HG03039 (cell line): Measurements from ENCODE around the gene PAPPA.
A peak's percentile ranks its signal among the peaks of the same experiment; 100 is the strongest.

Experiments used
- ATAC-seq: cut with Tn5 transposase; IDR thresholded peaks from one replicate; pipeline ENCODE4 v1.9.1; 2021; ENCODE audit warnings: mild to moderate bottlenecking, moderate library complexity; ENCODE audit not compliant: unreplicated experiment

PAPPA gene

DNA sequence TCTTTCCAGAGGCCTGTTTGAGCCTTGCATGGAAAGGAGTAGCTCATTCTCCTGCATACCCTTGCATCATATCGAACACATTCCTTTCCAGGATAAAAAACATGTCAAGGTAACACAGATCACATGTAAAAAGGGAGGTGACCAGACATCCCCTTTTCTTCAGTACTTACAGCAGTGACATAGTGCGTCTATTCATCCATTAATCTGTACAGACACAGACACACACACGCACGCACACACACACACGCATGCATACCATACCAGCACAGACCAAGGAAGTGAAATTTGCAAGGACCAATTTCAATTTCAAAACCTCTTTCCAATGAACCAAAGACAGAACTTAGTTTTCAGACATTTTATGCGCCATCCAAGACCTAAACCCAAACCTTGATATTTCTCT is 256.0 kb downstream of the PAPPA start:
- no peak for ATAC-seq

DNA sequence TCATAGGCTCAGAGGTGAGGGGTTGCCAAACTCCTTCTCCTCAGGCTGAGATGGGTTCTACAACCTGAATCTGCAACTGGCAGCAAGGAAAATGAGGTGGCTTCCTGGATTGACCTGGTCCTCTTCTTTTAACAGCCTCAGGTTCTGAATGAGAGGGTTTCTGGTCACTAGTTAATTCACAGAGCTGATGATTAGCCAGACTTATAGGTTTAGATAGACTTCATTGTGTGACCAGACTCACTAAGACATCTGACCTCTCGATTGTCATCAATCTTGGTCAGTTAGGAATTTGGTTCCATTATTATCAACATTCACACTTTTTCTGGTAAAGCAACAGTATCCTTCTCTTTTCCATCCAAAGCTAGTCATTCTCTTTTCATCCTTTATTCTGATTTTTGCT is 257.9 kb downstream of the PAPPA start:
- ATAC-seq = no peak

DNA sequence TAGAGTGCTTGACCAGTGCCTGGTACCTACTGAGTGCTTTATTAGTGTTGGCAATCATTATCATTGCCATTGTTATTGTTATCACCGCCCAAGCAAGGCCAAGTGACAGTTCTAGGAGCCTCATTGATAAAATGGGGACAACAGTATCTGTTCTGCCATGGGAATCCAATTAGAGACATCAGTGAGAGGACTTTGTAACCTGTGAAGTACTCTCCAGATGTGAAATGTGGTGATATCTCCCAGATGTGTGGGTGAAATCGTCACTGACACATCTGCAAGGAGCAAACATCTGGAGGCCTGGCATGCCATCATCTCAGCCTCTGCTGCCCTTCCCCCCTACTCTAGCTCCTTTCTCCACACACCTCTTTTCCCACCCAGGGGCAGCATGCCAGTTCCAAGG is 260.8 kb downstream of the PAPPA start:
- no peak for ATAC-seq

DNA sequence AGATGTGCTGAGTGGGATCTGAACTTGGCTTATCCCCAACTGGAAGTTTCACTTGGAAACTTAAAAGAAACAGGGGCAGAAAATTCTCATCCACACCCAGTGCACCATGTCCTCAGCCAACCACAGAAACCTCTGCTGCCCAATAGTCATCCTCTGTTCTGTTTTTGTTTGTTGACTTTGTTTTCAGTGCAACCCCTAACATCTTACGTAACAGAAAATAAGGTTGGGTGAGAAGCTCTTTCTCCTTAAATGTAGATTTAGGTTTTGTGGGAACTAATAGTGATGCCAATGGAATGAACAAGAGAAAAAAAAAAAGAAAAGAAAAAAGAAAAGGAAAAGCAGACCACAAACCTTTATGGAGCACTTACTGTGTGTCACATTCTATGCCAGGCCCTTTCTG is 262.8 kb downstream of the PAPPA start:
- no peak for ATAC-seq

DNA sequence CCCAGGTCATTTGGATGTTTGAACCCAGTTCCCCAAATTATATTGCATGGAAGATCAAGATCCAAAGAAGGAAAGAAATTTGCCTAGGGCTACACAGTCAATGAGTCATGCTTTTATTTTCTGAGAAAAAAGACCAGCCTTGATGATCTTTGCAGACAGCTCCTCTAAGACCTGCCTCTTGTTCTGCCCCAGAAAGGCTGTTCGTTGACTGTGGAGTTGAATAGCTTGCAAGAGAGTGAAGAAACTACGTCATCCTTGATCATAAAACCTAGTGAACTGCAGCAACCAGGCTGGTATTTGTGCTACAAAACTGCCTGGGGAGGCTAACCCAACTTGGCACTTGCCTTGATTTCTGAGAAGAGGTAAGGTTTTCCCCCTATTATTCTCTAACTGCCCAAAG is 263.9 kb downstream of the PAPPA start:
- no peak for ATAC-seq

DNA sequence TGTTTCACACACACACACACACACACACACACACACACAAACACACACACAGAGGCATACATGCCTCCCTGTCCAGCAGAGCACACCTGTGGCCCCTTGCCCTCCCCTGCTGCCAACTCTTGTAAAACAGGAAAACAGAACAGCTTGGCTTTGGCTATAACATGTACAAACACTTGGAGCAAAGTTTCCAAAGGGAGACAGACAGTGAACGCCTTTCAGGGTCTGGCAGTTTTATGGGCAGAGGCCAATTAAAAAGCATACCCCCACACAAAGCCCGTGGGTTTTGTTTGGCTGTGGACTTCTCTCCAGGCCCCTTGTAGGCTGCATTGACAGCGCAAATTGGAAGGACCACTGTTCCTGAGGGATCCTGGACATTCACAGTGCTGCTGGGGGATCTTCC is 265.6 kb downstream of the PAPPA start:
- ATAC-seq = no peak

DNA sequence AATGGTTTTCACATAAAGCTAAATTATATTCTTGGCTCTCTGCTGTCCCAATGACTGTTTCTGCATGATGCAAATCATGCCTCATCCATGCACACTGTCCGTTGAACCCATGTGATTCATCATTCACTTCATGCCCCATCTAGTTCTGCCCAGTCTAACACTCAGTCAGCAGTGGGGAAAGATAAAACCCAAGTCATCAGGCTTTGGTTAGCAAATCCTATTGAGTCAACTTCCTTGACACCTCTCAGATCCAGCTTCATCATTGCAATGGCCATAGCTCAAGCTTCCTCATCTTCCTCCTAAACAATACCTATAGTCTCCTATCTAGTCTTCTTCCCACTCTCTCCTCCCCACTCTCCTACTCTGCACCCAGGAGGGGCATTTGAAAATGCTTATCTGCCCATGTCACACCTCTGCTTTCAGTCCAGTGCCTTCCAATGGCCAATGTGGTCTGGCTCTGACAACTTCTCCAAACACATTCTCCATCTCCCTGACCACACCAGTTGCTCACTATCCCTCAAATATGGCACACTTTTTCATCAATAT is 267.5 kb downstream of the PAPPA start:
- no peak for ATAC-seq

DNA sequence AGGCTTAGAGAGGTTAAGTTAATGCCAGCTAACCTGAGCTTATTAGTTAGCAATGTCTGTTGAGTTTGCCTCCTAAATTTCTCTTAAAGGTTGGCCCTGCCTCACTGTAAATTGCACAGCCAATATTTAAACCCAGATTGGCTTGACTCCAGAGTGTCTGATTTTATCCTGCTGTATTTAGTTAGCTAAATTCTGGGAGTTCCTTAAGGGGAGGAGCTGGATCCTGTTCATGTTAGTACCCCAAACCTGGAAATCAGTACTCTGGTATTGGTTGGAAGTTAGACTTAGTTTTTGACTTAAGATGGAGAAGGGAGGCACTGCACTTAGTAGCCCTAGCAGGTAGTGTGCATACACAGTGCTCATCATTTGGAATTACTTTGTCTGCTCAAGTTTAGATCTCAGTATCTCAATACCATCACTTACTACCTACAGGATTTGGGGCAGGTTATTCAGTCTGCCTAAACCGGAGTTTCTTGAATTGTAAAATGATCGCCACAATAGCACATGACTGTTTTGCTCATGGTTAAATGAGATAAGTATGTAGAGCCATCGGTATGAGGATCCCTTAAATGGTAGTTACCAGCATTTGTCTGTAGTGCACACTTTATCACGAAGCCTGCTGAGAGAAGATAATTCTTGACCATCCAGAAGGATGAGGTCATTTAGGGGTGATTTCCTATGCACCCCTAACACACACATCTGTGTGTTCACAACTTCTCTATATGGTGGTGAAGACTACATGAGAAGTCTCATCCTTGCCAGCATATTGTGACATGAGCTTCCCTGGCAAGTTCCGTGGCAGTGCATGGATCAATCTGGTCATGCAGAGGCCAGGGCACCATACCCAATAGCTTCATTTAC is 268.8 kb downstream of the PAPPA start:
- ATAC-seq = no peak

DNA sequence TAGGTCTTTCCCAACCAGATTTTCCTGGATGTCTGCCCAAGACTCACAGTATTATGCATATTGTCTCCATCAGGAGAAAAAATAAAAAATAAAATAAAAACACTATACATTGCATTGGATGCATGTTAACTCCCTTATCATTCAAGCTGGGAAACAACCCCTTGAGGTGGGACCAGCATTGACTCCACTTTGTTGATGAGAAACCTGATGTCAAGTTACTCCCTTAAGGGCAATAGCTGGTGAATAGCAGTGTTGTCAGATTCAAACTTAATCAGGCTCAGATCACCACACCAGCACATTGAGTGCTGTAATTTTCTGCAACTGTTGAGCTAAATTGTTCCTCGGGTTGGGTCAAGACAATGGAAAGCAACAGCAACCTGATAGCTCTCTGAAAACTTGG is 269.6 kb downstream of the PAPPA start:
- ATAC-seq = no peak

DNA sequence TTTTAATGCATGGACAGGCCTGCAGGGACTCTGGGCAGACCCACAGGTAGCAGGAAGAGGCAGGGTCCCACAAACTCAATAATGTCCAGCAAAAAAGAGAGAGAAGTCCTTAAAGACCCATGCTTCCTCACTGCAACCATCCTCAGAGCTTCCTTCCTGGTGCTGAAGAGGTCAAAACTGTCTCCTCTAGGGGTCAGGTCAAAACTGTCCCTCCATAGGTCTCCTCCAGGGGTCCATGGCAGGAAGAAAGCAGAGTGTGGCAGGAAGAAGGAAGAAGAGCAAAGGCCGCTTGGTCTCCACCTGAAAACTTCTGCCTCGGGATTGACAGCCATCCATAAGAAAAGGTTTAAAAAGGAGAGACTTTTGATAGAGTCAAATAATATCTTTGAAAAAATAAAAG is 271.7 kb downstream of the PAPPA start:
- no peak for ATAC-seq

DNA sequence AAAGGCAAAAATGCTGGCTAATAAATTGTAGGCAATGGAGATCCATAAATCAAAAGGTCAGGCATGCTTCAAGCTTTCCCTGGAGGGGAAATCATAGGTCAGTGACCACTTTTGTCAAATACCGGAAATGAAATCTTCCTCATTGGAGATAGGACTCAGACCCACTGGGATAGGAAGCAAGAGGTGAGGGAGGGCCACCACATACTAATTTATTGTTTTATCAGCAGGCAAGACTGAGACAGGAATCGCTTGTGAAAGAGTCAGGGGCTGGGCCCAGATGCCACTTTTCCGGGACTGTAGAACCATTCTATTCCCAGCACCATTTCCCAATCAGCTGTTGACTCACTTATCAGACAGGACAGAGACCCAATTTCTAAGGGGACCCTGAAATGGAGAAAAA is 277.3 kb downstream of the PAPPA start:
- ATAC-seq = no peak

DNA sequence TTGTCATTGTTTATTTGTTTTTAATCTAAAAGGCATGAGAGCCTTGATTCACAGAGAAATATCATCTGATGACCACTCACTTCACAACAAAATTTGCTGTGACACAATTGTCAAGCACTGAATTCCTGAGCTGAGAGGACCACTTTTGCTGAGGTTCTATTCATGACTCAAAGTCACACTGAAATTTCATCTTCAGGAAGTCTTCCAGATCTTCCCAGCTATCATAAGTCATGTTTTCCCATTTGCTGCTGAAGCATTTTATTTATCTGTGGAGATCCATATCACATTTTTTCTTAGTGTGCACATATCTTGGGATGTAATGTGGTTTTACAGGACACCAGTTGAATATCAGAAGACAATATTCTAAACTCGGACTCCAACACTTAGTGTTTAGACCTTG is 278.5 kb downstream of the PAPPA start:
- ATAC-seq = no peak

DNA sequence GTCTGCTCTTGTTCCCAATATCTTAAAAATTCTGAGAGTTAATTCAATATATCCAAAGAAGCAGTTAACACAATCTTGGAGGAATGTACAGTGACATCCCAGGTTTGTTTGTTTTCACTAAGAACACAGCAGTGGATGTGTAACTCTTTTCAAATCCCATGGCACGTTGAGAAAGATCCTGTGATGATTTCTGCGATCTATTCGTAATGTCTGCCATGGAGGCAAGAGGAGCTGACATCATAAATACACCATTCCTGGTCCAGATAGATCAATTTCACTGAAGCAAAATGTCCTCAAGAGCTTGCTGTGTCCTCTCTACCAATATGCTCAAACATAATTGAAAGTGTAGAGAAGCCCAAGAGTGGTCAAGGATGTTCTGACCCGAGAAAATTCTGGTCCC is 280.7 kb downstream of the PAPPA start:
- no peak for ATAC-seq

DNA sequence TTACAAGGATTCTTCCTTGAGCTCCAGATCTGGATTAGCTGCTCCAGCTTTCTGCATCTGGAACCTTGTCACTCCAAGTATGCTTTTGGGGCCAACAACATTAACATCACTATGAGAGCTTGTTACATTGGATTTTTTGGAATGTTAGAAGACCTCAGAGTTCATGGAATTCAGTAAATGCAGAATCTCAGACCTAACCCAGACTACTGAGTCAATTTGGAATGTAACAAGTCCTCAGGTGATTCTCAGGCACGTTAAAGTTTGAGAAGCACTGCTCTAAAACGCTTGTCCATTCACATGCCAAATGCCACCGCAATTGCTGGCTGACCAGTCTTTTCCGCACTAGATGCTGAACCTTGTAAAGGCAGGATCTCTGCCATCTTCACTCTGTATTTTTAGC is 282.1 kb downstream of the PAPPA start:
- ATAC-seq = no peak

DNA sequence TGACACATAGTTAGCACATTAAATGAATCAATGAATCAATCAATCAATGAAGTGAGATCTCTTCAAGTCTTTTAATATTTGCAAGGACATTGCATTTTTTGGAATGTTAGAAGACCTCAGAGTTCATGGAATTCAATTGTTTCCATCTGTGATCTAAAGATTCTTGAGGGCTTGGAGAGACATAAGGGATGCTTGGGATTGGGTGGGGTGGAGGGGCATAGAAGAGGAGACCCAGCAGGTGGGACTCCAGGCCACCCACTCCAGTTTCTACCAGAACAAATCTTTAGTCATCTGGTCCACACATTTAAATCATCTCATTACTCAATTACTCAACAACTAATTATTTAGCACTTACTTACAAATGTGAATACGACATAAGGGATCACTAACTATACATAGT is 282.5 kb downstream of the PAPPA start:
- no peak for ATAC-seq

DNA sequence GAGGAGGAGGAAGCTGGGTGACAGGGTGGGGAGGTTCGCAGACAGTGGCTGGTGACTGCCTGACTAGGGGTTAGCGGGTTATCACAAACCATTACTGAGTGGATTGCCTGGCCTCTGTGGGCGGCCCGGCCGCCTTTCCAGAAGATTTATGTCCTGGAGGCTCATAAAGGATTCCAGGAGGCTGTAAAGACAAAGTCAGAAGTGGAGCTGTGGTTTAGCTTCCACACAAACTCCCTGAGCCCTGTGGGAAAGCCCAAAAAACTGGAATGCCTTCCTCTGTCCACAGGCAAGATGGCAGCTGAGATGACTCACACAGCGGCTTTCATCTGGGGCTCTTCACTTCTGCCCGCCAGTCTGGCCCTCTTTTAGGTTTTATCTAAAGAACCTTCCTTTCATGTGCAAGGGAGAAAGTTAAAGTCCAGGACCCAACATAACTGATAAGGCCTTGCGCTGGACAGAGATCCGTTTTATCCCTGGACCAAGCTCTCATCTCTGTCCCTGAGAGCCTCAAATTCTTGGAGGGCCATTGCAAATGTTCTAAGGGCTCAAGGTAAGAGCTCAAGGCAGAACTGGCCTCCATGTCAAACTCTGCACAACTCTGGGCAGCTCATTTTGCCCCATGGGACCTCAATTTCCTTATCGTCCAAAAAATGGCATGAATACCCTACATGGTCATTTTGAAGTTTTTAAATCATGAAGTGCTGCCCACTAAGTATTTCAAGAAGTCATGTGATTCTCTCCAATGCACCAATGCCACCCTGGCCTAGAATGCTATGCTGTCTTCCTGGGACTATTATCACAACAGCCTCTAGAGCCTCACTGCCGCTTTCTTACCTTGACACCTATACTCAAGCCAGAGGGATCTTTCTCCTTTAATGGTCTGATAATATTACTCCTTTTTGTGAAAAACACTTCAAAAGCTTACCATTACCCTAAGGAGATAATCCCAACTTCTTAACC is 284.1 kb downstream of the PAPPA start:
- ATAC-seq = no peak

DNA sequence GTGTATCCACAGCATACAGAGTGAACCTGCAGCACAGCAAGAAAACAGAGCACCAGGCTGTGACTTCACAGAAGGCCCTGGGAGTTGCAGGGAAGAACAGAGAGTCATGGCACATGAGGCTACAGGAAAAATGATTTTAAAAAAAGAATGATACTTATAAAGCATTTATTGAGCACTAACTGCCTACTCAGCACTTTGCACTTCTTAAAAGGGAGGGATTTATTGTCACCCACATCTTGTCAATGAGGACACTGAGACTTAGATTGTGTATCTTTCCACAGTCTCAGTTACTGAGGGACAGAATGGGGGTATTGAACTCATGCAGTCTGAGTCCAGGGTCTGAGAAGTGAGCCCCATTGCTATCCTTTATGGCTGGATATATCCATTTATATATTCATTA is 288.9 kb downstream of the PAPPA start:
- ATAC-seq = no peak

DNA sequence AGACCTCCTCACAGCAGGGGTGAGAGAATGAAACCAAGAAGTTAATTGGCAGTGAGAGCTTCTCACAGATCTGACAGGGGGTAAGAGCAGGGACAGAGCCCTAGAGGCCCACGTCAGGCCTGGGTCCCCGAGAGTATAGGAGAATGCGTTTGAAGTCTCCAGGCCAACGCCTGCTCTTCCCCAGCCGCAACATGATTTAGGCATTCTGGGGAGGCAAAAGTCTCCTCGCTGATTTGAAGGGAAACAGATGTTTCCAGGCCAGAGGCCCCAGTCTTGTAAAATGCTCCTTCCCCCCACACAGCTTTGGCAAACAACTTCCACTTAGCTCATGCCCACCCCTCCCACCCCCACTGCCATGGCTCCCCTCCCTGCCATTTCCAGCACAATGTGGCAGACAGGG is 294.3 kb downstream of the PAPPA start:
- ATAC-seq = no peak

DNA sequence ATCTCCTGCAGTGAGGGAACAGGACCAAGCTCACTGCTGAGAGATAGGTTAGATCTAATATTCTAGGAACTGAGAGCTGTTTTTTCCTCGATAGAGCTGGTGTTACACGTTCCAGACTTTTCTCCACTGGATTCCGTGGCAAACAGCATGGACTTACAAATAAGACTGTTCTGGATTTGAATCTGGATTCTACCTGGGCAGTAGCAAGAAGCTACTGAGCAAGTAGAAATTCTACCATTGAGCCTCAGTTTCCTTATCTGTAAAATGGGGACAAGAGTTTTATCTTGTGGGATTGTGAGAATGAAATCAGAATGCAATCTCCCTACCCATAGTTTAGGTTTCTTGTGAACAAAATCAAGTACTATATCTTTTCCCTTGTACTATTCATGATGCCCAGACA is 294.8 kb downstream of the PAPPA start:
- no peak for ATAC-seq

DNA sequence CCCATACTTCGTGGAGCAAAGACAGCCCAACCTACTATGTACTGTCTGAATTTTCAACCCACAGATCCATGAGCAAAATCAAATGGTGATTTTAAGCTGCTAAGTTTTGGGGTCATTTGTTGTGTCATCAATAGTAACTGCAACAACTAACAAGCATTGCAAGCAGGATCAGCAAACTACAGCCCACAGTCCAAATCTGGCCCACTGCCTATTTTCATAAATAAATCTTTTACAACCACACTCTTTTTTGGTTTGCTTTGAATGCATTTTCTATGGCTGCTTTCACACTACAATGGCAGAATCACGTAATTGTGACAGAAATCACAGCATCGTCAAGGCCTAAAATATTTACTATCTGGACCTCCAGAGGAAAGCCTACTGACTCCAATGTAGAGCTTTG is 296.4 kb downstream of the PAPPA start:
- no peak for ATAC-seq

DNA sequence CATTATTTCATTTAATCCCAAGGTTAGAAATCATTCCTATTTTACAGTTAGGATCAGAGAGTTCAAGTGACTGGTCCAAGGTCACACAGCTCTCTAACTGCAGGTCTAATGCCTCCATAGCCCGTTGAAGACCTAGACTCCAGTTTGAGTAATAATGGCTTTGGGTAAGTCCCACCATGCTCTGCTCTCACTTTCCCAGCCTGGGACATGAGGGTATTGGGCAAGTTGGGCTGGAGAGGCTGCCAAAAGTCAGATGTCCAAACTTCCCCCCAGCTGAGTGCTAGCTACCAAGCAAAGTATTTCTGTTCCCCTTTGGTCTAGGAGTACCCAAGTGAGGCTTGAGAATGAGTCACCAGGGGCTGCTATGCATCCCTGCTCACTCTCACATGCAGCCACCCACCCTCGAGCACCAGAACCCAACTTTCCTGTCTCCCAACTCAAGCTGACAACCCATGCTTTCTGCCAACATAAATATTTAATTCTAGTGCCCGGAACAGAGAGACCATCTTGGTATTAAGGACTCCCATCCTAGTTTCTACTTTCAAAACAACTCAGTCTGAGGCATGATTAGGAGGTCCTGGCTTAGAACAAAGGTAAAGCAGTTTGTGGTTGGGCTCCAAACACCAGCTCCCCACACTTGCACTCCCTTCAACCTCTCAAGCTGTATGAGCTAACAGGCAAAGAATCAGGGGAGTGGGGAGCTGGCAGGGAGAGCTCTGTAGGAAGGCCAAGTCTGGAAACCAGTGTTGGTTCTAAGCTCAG is 297.0 kb downstream of the PAPPA start:
- peak; percentile 87 for ATAC-seq
